Stimulated activated CD4-positive, alpha-beta T cell treated with anti-CD3 and anti-CD28 coated beads, TNF-alpha, amount 100 ng/mL, for 4 hours (primary cell): ENCODE measurements around the gene TXNDC15.

ENCODE experiments used
- DNase-seq, 3 experiments: peaks; one replicate each; pipeline ENCODE4 v3.0.0-alpha.2; 2020; ENCODE audit warnings: low read depth in 3 of 3

TXNDC15 gene

GRCh38 chr5:134920848-134921575 is 46.8 kb downstream of the TXNDC15 start:
- DNase-seq: no peak

GRCh38 chr5:134932508-134932907 is 58.3 kb downstream of the TXNDC15 start:
- DNase-seq: no peak

- DNase-seq: no peak
These were observed 60.0 kb downstream of the TXNDC15 start for GRCh38 chr5:134934202-134934601.

- no peak for DNase-seq
These were observed 61.8 kb downstream of the TXNDC15 start for GRCh38 chr5:134935711-134936602.

- DNase-seq: no peak
These were observed 63.4 kb downstream of the TXNDC15 start for GRCh38 chr5:134937526-134937925.

GRCh38 chr5:134938030-134938429 is 63.9 kb downstream of the TXNDC15 start:
- no peak for DNase-seq

GRCh38 chr5:134939500-134939899 is 65.3 kb downstream of the TXNDC15 start:
- DNase-seq: no peak

GRCh38 chr5:134943547-134943946 is 69.4 kb downstream of the TXNDC15 start:
- no peak for DNase-seq

GRCh38 chr5:134944630-134945029 is 70.5 kb downstream of the TXNDC15 start:
- DNase-seq: no peak

- DNase-seq: no peak
These were observed 70.9 kb downstream of the TXNDC15 start for GRCh38 chr5:134945041-134945440.

- DNase-seq: no peak
These were observed 74.7 kb downstream of the TXNDC15 start for GRCh38 chr5:134948911-134949310.

- no peak for DNase-seq
These were observed 75.1 kb downstream of the TXNDC15 start for GRCh38 chr5:134949316-134949715.
